Right lung (tissue), 5 donors: ENCODE measurements around the gene MARS1. TPM values are rescaled to one million over a fixed set of nuclear protein-coding genes. Genes with fewer than 3 reads are reported as not detected.

Source experiments
- DNase-seq, 2 donors: peaks; one replicate each; pipeline ENCODE4 v3.0.0-alpha.2; 2013
- polyA plus RNA-seq, 5 donors: library from polyadenylated mRNA; unstranded; fragments of 120-200 nt; gene quantifications; one replicate each; pipeline versions ENCODE4 v1.2.1 to v1.2.3, GENCODE V29; 2013; ENCODE audit warnings: inconsistent platforms in 1 of 5, low replicate concordance in 1 of 5; ENCODE audit not compliant: insufficient read length in 5 of 5, insufficient read depth in 1 of 5

MARS1 gene
- polyA plus RNA-seq, 5 donors, result 90.0 to 133 (median 109) TPM

GRCh38 chr12:57528176-57528575, 40.3 kb downstream of the MARS1 start:
- no peak for DNase-seq

- no peak for DNase-seq
Observed at GRCh38 chr12:57528831-57529555, 41.1 kb downstream of the MARS1 start.

GRCh38 chr12:57529831-57530230, 42.0 kb downstream of the MARS1 start:
- no peak for DNase-seq

- no peak for DNase-seq
Observed at GRCh38 chr12:57530396-57531142, 42.7 kb downstream of the MARS1 start.

- DNase-seq, result no peak
Observed at GRCh38 chr12:57531836-57532235, 44.0 kb downstream of the MARS1 start.

- DNase-seq, result no peak
Observed at GRCh38 chr12:57533108-57533507, 45.2 kb downstream of the MARS1 start.

- DNase-seq, result no peak
Observed at GRCh38 chr12:57534250-57534649, 46.4 kb downstream of the MARS1 start.

GRCh38 chr12:57534991-57535543, 47.2 kb downstream of the MARS1 start:
- DNase-seq, result no peak

- no peak for DNase-seq
Observed at GRCh38 chr12:57535764-57536596, 48.1 kb downstream of the MARS1 start.

GRCh38 chr12:57536597-57536942, 48.7 kb downstream of the MARS1 start:
- no peak for DNase-seq

- DNase-seq, result no peak
Observed at GRCh38 chr12:57539134-57539768, 51.4 kb downstream of the MARS1 start.

GRCh38 chr12:57541001-57541400, 53.1 kb downstream of the MARS1 start:
- no peak for DNase-seq

GRCh38 chr12:57541717-57542116, 53.8 kb downstream of the MARS1 start:
- no peak for DNase-seq

- DNase-seq, result no peak
Observed at GRCh38 chr12:57543581-57543980, 55.7 kb downstream of the MARS1 start.

GRCh38 chr12:57545809-57546437, 58.1 kb downstream of the MARS1 start:
- DNase-seq, result no peak

- peak; percentile 92 to 96 for DNase-seq
Observed at GRCh38 chr12:57546438-57547287, 58.8 kb downstream of the MARS1 start, which contains the start of gene DCTN2. Gene DCTN2 (minus strand): TSS chr12:57547192. CDS start chr12:57547063, 129 bp downstream.

GRCh38 chr12:57547288-57548012, 59.6 kb downstream of the MARS1 start:
- DNase-seq, result no peak

- no peak for DNase-seq
Observed at GRCh38 chr12:57548013-57548315, 60.1 kb downstream of the MARS1 start.

GRCh38 chr12:57548488-57548887, 60.6 kb downstream of the MARS1 start:
- DNase-seq, result no peak
